Osteoblast (primary cell): ENCODE results near the gene HOXA11. TPM values are rescaled to one million over a fixed set of nuclear protein-coding genes. Genes with fewer than 3 reads are reported as not detected.

Source experiments
- DNase-seq: peaks from one replicate; pipeline ENCODE4 v3.0.0; 2011; ENCODE audit warnings: low spot score, mixed read lengths; ENCODE audit not compliant: insufficient read length; ENCODE audit errors: missing footprints
- H2AFZ ChIP-seq: 2 replicates; pipeline ENCODE4 v1.6.0; 2011; ENCODE audit warnings: mild to moderate bottlenecking, low read length
- H3K27ac ChIP-seq: 2 replicates; pipeline ENCODE4 v1.5.1; 2011; ENCODE audit warnings: mild to moderate bottlenecking, low read depth, low read length, moderate library complexity
- H3K27me3 ChIP-seq: 2 replicates; pipeline ENCODE4 v1.6.0; 2012; ENCODE audit warnings: mild to moderate bottlenecking, control low read depth, inconsistent platforms, low read length, moderate library complexity; ENCODE audit not compliant: insufficient read depth
- H3K36me3 ChIP-seq: 2 replicates; pipeline ENCODE4 v1.5.1; 2011; ENCODE audit warnings: mild to moderate bottlenecking, low read length, control low read depth, moderate library complexity; ENCODE audit not compliant: insufficient read depth
- H3K4me1 ChIP-seq: 2 replicates; pipeline ENCODE4 v1.5.1; 2011; ENCODE audit warnings: mild to moderate bottlenecking, low read length, control low read depth, moderate library complexity; ENCODE audit not compliant: insufficient read depth
- H3K4me2 ChIP-seq: 2 replicates; pipeline ENCODE4 v1.6.0; 2011; ENCODE audit warnings: mild to moderate bottlenecking, low read length; ENCODE audit not compliant: insufficient read depth
- H3K4me3 ChIP-seq: fragments of 200-600 bp; sonication (generic); 3 replicates; pipeline ENCODE4 v1.5.1; 2012; ENCODE audit warnings: mild to moderate bottlenecking, low read length, inconsistent platforms; ENCODE audit not compliant: insufficient read depth
- H3K79me2 ChIP-seq: 2 replicates; pipeline ENCODE4 v1.6.0; 2012; ENCODE audit warnings: mild to moderate bottlenecking, low read length, control low read depth, inconsistent platforms; ENCODE audit not compliant: insufficient read depth
- H3K9me3 ChIP-seq: 2 replicates; pipeline ENCODE4 v1.5.1; 2011; ENCODE audit warnings: low read depth, low read length, control low read depth
- H4K20me1 ChIP-seq: 2 replicates; pipeline ENCODE4 v1.6.0; 2012; ENCODE audit warnings: mild to moderate bottlenecking, low read length, control low read depth; ENCODE audit not compliant: insufficient read depth
- total RNA-seq: library from RNA; depleted of rRNA; stranded (reverse); fragments of >200 nt; gene quantifications from 2 replicates; pipeline ENCODE4 v1.2.3, GENCODE V29; 2012
- TF ChIP-seq, protein P1 (sequence below): IDR thresholded peaks from 2 replicates; pipeline ENCODE4 v1.5.1; 2011; ENCODE audit warnings: mild to moderate bottlenecking, low read depth, low read length, moderate library complexity; ENCODE audit errors: extremely low read depth

The HOXA11 gene
- total RNA-seq, 1 donor = 15.2 TPM

DNA sequence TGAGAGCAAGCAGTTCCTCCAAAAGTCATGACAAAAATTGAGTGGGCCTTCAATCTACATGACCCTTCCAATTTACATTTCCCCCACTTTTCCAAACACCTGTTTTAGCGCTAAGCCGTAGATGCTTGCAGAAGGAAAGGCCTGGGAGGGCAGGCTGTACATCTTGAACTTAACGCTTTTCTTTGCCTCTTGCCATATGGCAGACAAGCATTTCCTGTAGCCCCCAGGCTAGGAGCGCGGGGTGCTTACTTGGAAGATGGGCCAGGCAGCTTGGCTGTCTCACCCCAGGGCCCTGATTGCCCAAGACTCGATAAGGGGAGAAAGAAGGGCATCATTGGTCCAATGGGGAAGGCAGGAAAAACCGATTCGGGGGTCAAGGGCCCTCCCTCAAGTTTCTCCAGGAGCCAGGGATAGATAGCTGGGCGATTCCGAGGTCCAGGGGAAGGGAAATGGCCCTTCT, 12.7 kb downstream of the HOXA11 start:
- Histone ChIP-seq H3K36me3 (peaks cover 18% of the 10 kb centered on the region), H3K4me2 (peak overlapping the region; percentile 99), H3K9me3 (no peaks in the 10 kb centered on the region), H3K27me3 (no peaks in the 10 kb centered on the region), H3K4me1 (peaks cover 44% of the 10 kb centered on the region), H3K79me2 (peaks cover 100% of the 10 kb centered on the region), H3K4me3 (peak overlapping the region; percentile 75), H4K20me1 (peaks cover 7% of the 10 kb centered on the region), H2AFZ (no peak overlapping the region), H3K27ac (peak overlapping the region; percentile 76)
- peak; percentile 79 for DNase-seq
- TF ChIP-seq, protein P1, sequence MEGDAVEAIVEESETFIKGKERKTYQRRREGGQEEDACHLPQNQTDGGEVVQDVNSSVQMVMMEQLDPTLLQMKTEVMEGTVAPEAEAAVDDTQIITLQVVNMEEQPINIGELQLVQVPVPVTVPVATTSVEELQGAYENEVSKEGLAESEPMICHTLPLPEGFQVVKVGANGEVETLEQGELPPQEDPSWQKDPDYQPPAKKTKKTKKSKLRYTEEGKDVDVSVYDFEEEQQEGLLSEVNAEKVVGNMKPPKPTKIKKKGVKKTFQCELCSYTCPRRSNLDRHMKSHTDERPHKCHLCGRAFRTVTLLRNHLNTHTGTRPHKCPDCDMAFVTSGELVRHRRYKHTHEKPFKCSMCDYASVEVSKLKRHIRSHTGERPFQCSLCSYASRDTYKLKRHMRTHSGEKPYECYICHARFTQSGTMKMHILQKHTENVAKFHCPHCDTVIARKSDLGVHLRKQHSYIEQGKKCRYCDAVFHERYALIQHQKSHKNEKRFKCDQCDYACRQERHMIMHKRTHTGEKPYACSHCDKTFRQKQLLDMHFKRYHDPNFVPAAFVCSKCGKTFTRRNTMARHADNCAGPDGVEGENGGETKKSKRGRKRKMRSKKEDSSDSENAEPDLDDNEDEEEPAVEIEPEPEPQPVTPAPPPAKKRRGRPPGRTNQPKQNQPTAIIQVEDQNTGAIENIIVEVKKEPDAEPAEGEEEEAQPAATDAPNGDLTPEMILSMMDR = no peak

GRCh38 chr7:27171637-27172314, 13.3 kb downstream of the HOXA11 start:
- H3K27me3 ChIP-seq = no peaks in the 10 kb centered on the region
- H2AFZ ChIP-seq = no peak overlapping the region
- H3K27ac ChIP-seq = peak overlapping the region; percentile 76
- DNase-seq = peak; percentile 80
- H4K20me1 ChIP-seq = peaks cover 7% of the 10 kb centered on the region
- H3K4me3 ChIP-seq = peak overlapping the region; percentile 75
- peaks cover 44% of the 10 kb centered on the region for H3K4me1 ChIP-seq
- peak overlapping the region; percentile 99 for H3K4me2 ChIP-seq
- TF ChIP-seq, protein P1 = no peak
- H3K9me3 ChIP-seq = no peaks in the 10 kb centered on the region
- H3K79me2 ChIP-seq = peaks cover 100% of the 10 kb centered on the region
- peaks cover 18% of the 10 kb centered on the region for H3K36me3 ChIP-seq

GRCh38 chr7:27171325-27171636, 13.8 kb downstream of the HOXA11 start:
- Histone ChIP-seq H3K4me3 (peak overlapping the region; percentile 75), H3K27me3 (no peaks in the 10 kb centered on the region)

More at GRCh38 chr7:27171325-27171636, 13.8 kb downstream of the HOXA11 start:
- H4K20me1 ChIP-seq = peaks cover 7% of the 10 kb centered on the region
- TF ChIP-seq, protein P1 = no peak
- H3K36me3 ChIP-seq = peaks cover 18% of the 10 kb centered on the region
- DNase-seq = no peak
- peaks cover 43% of the 10 kb centered on the region for H3K4me1 ChIP-seq
- H3K9me3 ChIP-seq = no peaks in the 10 kb centered on the region
- H2AFZ ChIP-seq = no peak overlapping the region
- peaks cover 100% of the 10 kb centered on the region for H3K79me2 ChIP-seq
- peak overlapping the region; percentile 76 for H3K27ac ChIP-seq
- peak overlapping the region; percentile 99 for H3K4me2 ChIP-seq
